Astrocyte (in vitro differentiated cells and primary cell): ENCODE measurements around the gene USP21.

ENCODE experiments used
- EZH2 ChIP-seq: IDR thresholded peaks from 2 replicates; pipeline ENCODE4 v1.6.1; 2012; ENCODE audit warnings: mild to moderate bottlenecking, low read length, inconsistent platforms; ENCODE audit not compliant: insufficient read depth
- TF ChIP-seq, protein P1 (sequence below): IDR thresholded peaks from 2 replicates; pipeline ENCODE4 v1.5.1; 2011; ENCODE audit warnings: low read depth, mild to moderate bottlenecking, inconsistent platforms, low read length, moderate library complexity; ENCODE audit not compliant: insufficient read depth

- TF ChIP-seq, protein P1, sequence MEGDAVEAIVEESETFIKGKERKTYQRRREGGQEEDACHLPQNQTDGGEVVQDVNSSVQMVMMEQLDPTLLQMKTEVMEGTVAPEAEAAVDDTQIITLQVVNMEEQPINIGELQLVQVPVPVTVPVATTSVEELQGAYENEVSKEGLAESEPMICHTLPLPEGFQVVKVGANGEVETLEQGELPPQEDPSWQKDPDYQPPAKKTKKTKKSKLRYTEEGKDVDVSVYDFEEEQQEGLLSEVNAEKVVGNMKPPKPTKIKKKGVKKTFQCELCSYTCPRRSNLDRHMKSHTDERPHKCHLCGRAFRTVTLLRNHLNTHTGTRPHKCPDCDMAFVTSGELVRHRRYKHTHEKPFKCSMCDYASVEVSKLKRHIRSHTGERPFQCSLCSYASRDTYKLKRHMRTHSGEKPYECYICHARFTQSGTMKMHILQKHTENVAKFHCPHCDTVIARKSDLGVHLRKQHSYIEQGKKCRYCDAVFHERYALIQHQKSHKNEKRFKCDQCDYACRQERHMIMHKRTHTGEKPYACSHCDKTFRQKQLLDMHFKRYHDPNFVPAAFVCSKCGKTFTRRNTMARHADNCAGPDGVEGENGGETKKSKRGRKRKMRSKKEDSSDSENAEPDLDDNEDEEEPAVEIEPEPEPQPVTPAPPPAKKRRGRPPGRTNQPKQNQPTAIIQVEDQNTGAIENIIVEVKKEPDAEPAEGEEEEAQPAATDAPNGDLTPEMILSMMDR = no peak
- no peak for TF ChIP-seq EZH2
Measured at GRCh38 chr1:161130266-161130665, 29.0 kb upstream of the USP21 start.
